Adrenal gland (tissue), 12 donors: ENCODE results near the gene LANCL2. TPM values are rescaled to one million over a fixed set of nuclear protein-coding genes. Genes with fewer than 3 reads are reported as not detected.

ENCODE experiments used
- DNase-seq, 7 donors: peaks; one replicate each; pipeline ENCODE4 v3.0.0-alpha.2; 2019 to 2020
- H3K27ac ChIP-seq, 5 donors: fragments of 200-600 bp; sonication (generic) in 4 of 5; 1 replicate in 3 of 5; 2 replicates in 2 of 5; pipeline versions ENCODE4 v1.5.1 to v1.8.0; 2016 to 2020; ENCODE audit warnings: mild to moderate bottlenecking in 1 of 5
- H3K27me3 ChIP-seq: fragments of 200-600 bp; 2 replicates; pipeline ENCODE4 v1.8.0; 2021
- H3K36me3 ChIP-seq, 2 donors: fragments of 200-600 bp; replicated peaks in 1 of 2; 1 replicate in 1 of 2; 2 replicates in 1 of 2; pipeline versions ENCODE4 v1.5.1 to v1.8.0; 2018 to 2022
- H3K4me1 ChIP-seq, 2 donors: fragments of 200-600 bp; replicated peaks in 1 of 2; 1 replicate in 1 of 2; 2 replicates in 1 of 2; pipeline versions ENCODE4 v1.5.1 to v1.8.0; 2018 to 2021
- H3K4me3 ChIP-seq, 4 donors: fragments of 200-600 bp; sonication (generic) in 3 of 4; one replicate each; pipeline ENCODE4 v1.5.1; 2016 to 2018
- H3K9me3 ChIP-seq, 3 donors: fragments of 200-600 bp; sonication (generic) in 1 of 3; replicated peaks in 1 of 3; 1 replicate in 2 of 3; 2 replicates in 1 of 3; pipeline versions ENCODE4 v1.5.1 to v1.8.0; 2016 to 2021
- CTCF ChIP-seq, 6 experiments: fragments of 450-650 bp in 4 of 6; fragments of 200-600 bp in 2 of 6; sonication (generic) in 1 of 6; IDR thresholded peaks; 1 replicate in 5 of 6; 2 replicates in 1 of 6; pipeline versions ENCODE4 v1.5.1 to v1.8.0; 2016 to 2021; ENCODE audit warnings: antibody characterized with exemption in 6 of 6, mild to moderate bottlenecking in 2 of 6, moderate library complexity in 1 of 6
- POLR2A ChIP-seq, 2 donors: fragments of 450-650 bp; IDR thresholded peaks; one replicate each; pipeline ENCODE4 v1.6.1; 2017; ENCODE audit warnings: antibody characterized with exemption in 2 of 2, mild to moderate bottlenecking in 2 of 2, moderate library complexity in 1 of 2
- WGBS, 4 donors: extraction: QIAGEN DNeasy Blood & Tissue Kit in 2 of 4; methylation state at CpG; one replicate each; pipeline versions ENCODE4 v1.1.5 to v1.1.7; 2013 to 2017; 5-methylcytosine and 5-hydroxymethylcytosine counted together
- intact Hi-C, 2 donors: fragments of 100-400 bp; cut with DNase I; formaldehyde crosslinking; loops; one replicate each; pipeline versions ENCODE4 v1.14.1 to v1.15.0; 2022 to 2023
- polyA plus RNA-seq, 3 donors: library from polyadenylated mRNA; stranded (reverse); fragments of 200-250 nt in 2 of 3; fragments of 350-450 nt in 1 of 3; fragmentation: Illumina TruSeq in 1 of 3; extraction: RNeasy Lipid Tissue Mini Kit (QIAGEN cat#74804) in 1 of 3; gene quantifications; one replicate each; pipeline ENCODE4 v1.2.3, GENCODE V29; 2013 to 2014
- total RNA-seq, 9 donors: library from RNA; depleted of rRNA in 4 of 9; stranded (reverse); fragments of >200 nt in 4 of 9; fragments of 120-200 nt in 1 of 9; fragmentation: NEBNext Ultra II Directional in 1 of 9; extraction: Animal tissue kit (Norgen Biotek cat#: 25700) in 1 of 9; gene quantifications; one replicate each; pipeline versions ENCODE4 v1.1.0 to v1.2.4, GENCODE V29; 2013 to 2023
- donor health status: healthy with polysubstance abuse.
- donor health status: Bipolar disorder and iron deficiency.
- donor health status: DM: yes; HTN: yes; CAD: no.
- donor health status: DM: no; HTN: no; CAD: no.
- donor health status: DM: no; HTN: no; CAD: no.
- donor health status: DM: yes; HTN: yes; CAD: no.

LANCL2 gene
- total and polyA plus RNA-seq, 12 donors, result 10.5 to 28.1 (median 18.1) TPM

GRCh38 chr7:55326945-55327626, 38.1 kb upstream of the LANCL2 start:
- H3K4me3 ChIP-seq, result no peak overlapping the region
- H3K27ac ChIP-seq, result no peak overlapping the region
- H3K4me1 ChIP-seq, result no peaks in the 10 kb centered on the region
- DNase-seq, result no peak
- WGBS, 4 donors, result 74 to 86% (median 77%) methylated on average over 7 of the region's 7 CpGs
- no peaks in the 10 kb centered on the region for H3K9me3 ChIP-seq
- no peaks in the 10 kb centered on the region for H3K27me3 ChIP-seq
- no peaks in the 10 kb centered on the region for H3K36me3 ChIP-seq
- intact Hi-C loops, result no loop called here
- TF ChIP-seq CTCF (IDR thresholded peaks at IDR 0.05) (no peak), POLR2A (IDR thresholded peaks at IDR 0.05) (no peak)

- WGBS, 4 donors, result 83 to 88% (median 85%) methylated on average over 5 of the region's 5 CpGs
- no peak overlapping the region for H3K4me3 ChIP-seq
- TF ChIP-seq POLR2A (IDR thresholded peaks at IDR 0.05) (no peak), CTCF (IDR thresholded peaks at IDR 0.05) (no peak)
- H3K27ac ChIP-seq, result no peak overlapping the region
- no peaks in the 10 kb centered on the region for H3K36me3 ChIP-seq
- H3K4me1 ChIP-seq, result no peaks in the 10 kb centered on the region
- no peaks in the 10 kb centered on the region for H3K27me3 ChIP-seq
- intact Hi-C loops, result no loop called here
- H3K9me3 ChIP-seq, result no peaks in the 10 kb centered on the region
- DNase-seq, result no peak
These were observed 30.0 kb upstream of the LANCL2 start for GRCh38 chr7:55335151-55335550.

GRCh38 chr7:55335786-55336185, 29.4 kb upstream of the LANCL2 start:
- TF ChIP-seq CTCF (IDR thresholded peaks at IDR 0.05) (no peak), POLR2A (IDR thresholded peaks at IDR 0.05) (no peak)
- Histone ChIP-seq H3K9me3 (no peaks in the 10 kb centered on the region), H3K27me3 (no peaks in the 10 kb centered on the region), H3K4me1 (no peaks in the 10 kb centered on the region), H3K27ac (no peak overlapping the region), H3K4me3 (no peak overlapping the region), H3K36me3 (no peaks in the 10 kb centered on the region)
- DNase-seq, result no peak
- intact Hi-C loops, result no loop called here
- WGBS, 4 donors, result 71 to 81% (median 75%) methylated on average over 5 of the region's 5 CpGs

- Histone ChIP-seq H3K27me3 (no peaks in the 10 kb centered on the region), H3K36me3 (no peaks in the 10 kb centered on the region), H3K9me3 (no peaks in the 10 kb centered on the region), H3K27ac (no peak overlapping the region), H3K4me3 (no peak overlapping the region), H3K4me1 (no peaks in the 10 kb centered on the region)
- DNase-seq, result no peak
- intact Hi-C loops, result no loop called here
- WGBS, 4 donors, result 53 to 88% (median 69%) methylated on average over 2 to 3 of the region's 3 CpGs
- TF ChIP-seq CTCF (IDR thresholded peaks at IDR 0.05), result no peak
- TF ChIP-seq POLR2A (IDR thresholded peaks at IDR 0.05), result no peak
These were observed 28.6 kb upstream of the LANCL2 start for GRCh38 chr7:55336540-55336939.
